Measurements from ENCODE around the gene KRTAP5-1. TPM values are rescaled to one million over a fixed set of nuclear protein-coding genes. Genes with fewer than 3 reads are reported as not detected.

The KRTAP5-1 gene
- total RNA-seq, 2 experiments from 2014 or later, result not detected

- peaks cover 5% of the 10 kb centered on the region for H3K9me3 Mint-ChIP-seq
Measured at GRCh38 chr11:1574238-1574932, 10.7 kb downstream of the KRTAP5-1 start.

GRCh38 chr11:1573903-1574237 lies 11.2 kb downstream of the KRTAP5-1 start:
- peak; percentile 25 for DNase-seq
- Mint-ChIP-seq H3K27me3 (peaks cover 35% of the 10 kb centered on the region), H3K9me3 (peaks cover 5% of the 10 kb centered on the region), H3K27ac (no peak overlapping the region), H3K4me3 (peak overlapping the region; percentile 37), H3K36me3 (ENCODE audit: low read depth) (no peaks in the 10 kb centered on the region), H3K4me1 (peaks cover 11% of the 10 kb centered on the region)
- ChIA-PET POLR2A (interaction anchor here (0.8 to 1.4 kb wide), 4 partner anchors 9 to 20 kb away, joined by 3 to 4 read pairs (median 3); partner anchors contain the start of gene KRTAP5-1), CTCF (interaction anchor here (1.3 to 7.4 kb wide), 4 partner anchors 8 to 27 kb away, joined by 3 to 68 read pairs (median 24); partner anchors contain the start of gene KRTAP5-2)

More at GRCh38 chr11:1574238-1574932, 10.7 kb downstream of the KRTAP5-1 start:
- Mint-ChIP-seq H3K27ac (no peak overlapping the region), H3K27me3 (peaks cover 33% of the 10 kb centered on the region), H3K36me3 (ENCODE audit: low read depth) (no peaks in the 10 kb centered on the region), H3K4me1 (peaks cover 11% of the 10 kb centered on the region), H3K4me3 (peak overlapping the region; percentile 49)
- peak; percentile 60 for DNase-seq
- CTCF ChIA-PET, result interaction anchor here (0.8 to 7.4 kb wide), 26 partner anchors 8 to 371 kb away, joined by 3 to 68 read pairs (median 4); partner anchors contain the start of gene KRTAP5-2
- POLR2A ChIA-PET, result interaction anchor here (0.6 to 1.4 kb wide), 5 partner anchors 10 to 31 kb away, joined by 3 to 7 read pairs (median 4); partner anchors contain the start of gene KRTAP5-1

GRCh38 chr11:1573077-1573902 lies 11.8 kb downstream of the KRTAP5-1 start:
- POLR2A ChIA-PET, result interaction anchor here (0.8 to 1.1 kb wide), 3 partner anchors 9 to 20 kb away, joined by 3 to 4 read pairs (median 3); no protein-coding TSS in a partner anchor
- CTCF ChIA-PET, result interaction anchor here (0.5 to 7.4 kb wide), 4 partner anchors 9 to 646 kb away, joined by 3 to 68 read pairs (median 24); no protein-coding TSS in a partner anchor
- DNase-seq, result no peak

GRCh38 chr11:1572197-1573076 lies 12.6 kb downstream of the KRTAP5-1 start, which contains the start of gene DUSP8:
Gene DUSP8 (minus strand): TSS chr11:1572271. CDS start chr11:1565826, 6,445 bp downstream.
- Mint-ChIP-seq H3K9me3 (no peaks in the 10 kb centered on the region), H3K27me3 (peaks cover 35% of the 10 kb centered on the region), H3K36me3 (ENCODE audit: low read depth) (no peaks in the 10 kb centered on the region), H3K27ac (no peak within 1 kb of the TSS), H3K4me3 (peak within 1 kb of the TSS; percentile 30), H3K4me1 (peaks cover 11% of the 10 kb centered on the region)
- ChIA-PET CTCF (interaction anchor here (0.7 to 5.1 kb wide), 2 partner anchors 25 to 26 kb away, joined by 6 to 44 read pairs; no protein-coding TSS in a partner anchor), POLR2A (interaction anchor here (1.1 kb wide), 1 partner anchor 17 kb away, joined by 3 read pairs; no protein-coding TSS in a partner anchor)
- peak; percentile 92 for DNase-seq

More at GRCh38 chr11:1573077-1573902, 11.8 kb downstream of the KRTAP5-1 start:
- Mint-ChIP-seq H3K27me3 (peaks cover 35% of the 10 kb centered on the region), H3K9me3 (peaks cover 3% of the 10 kb centered on the region), H3K36me3 (ENCODE audit: low read depth) (no peaks in the 10 kb centered on the region), H3K4me1 (peaks cover 11% of the 10 kb centered on the region), H3K27ac (no peak overlapping the region), H3K4me3 (peak overlapping the region; percentile 37)

DNA sequence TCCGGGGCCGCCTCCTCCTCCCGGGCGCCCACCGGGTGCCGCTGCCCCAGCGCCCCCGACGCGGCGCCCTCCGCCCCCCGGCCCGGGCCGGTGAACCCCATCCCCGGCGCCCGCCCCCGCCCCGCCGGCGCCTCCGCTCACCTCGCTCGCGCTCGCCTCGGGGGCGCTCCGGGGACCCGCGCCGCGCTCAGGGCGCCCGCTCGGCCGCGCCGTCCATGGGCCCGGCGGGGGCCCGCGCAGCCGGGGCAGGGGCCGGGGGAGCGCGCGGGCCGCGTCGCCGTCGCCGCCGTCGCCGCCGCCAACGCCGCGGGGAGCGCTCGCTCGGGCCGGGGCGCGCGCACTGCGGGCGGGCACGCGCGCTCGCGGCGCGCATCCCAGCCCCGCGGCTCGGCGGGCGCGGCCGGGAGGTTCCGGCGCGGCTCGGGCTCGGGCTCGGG lies 13.3 kb downstream of the KRTAP5-1 start:
- POLR2A ChIA-PET, result no interaction called here
- Mint-ChIP-seq H3K27me3 (peaks cover 35% of the 10 kb centered on the region), H3K9me3 (no peaks in the 10 kb centered on the region), H3K36me3 (ENCODE audit: low read depth) (no peaks in the 10 kb centered on the region), H3K27ac (no peak overlapping the region), H3K4me3 (no peak overlapping the region), H3K4me1 (peaks cover 11% of the 10 kb centered on the region)
- CTCF ChIA-PET, result no interaction called here
- no peak for DNase-seq

GRCh38 chr11:1570896-1571759 lies 14.0 kb downstream of the KRTAP5-1 start:
- Mint-ChIP-seq H3K27me3 (peaks cover 31% of the 10 kb centered on the region), H3K4me1 (peaks cover 11% of the 10 kb centered on the region), H3K36me3 (ENCODE audit: low read depth) (no peaks in the 10 kb centered on the region), H3K4me3 (peak overlapping the region; percentile 53), H3K27ac (no peak overlapping the region), H3K9me3 (no peaks in the 10 kb centered on the region)
- ChIA-PET POLR2A (no interaction called here), CTCF (no interaction called here)
- DNase-seq, result no peak

DNA sequence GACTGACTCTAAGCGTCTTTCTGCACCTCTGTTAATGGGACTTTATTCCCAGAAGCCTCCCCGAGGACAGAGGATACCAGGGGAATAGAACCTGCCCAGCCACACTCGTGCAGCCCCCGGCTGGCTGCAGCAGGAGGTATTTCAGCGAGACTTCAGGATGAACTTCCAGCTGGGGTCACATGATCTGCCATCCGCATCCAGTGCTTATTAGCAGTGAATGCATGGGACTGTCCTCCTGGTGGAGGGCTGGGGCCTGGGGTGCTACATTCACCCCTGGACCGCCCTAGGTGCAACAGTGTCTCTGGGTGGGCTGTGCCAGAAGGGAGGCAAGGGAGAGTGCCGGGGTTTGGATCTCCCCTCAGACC lies 14.6 kb downstream of the KRTAP5-1 start:
- Mint-ChIP-seq H3K9me3 (no peaks in the 10 kb centered on the region), H3K4me1 (peaks cover 11% of the 10 kb centered on the region), H3K27me3 (peaks cover 29% of the 10 kb centered on the region), H3K4me3 (peak overlapping the region; percentile 53), H3K27ac (no peak overlapping the region), H3K36me3 (ENCODE audit: low read depth) (no peaks in the 10 kb centered on the region)
- CTCF ChIA-PET, result no interaction called here
- DNase-seq, result no peak
- POLR2A ChIA-PET, result no interaction called here

GRCh38 chr11:1570001-1570453 lies 15.1 kb downstream of the KRTAP5-1 start:
- no peak for DNase-seq
- POLR2A ChIA-PET, result no interaction called here
- Mint-ChIP-seq H3K9me3 (no peaks in the 10 kb centered on the region), H3K36me3 (ENCODE audit: low read depth) (no peaks in the 10 kb centered on the region), H3K4me1 (peaks cover 10% of the 10 kb centered on the region), H3K27me3 (peaks cover 24% of the 10 kb centered on the region), H3K27ac (no peak overlapping the region), H3K4me3 (peak overlapping the region; percentile 7)
- CTCF ChIA-PET, result interaction anchor here (1.0 to 1.4 kb wide), 3 partner anchors 17 to 25 kb away, joined by 3 to 5 read pairs (median 3); no protein-coding TSS in a partner anchor

DNA sequence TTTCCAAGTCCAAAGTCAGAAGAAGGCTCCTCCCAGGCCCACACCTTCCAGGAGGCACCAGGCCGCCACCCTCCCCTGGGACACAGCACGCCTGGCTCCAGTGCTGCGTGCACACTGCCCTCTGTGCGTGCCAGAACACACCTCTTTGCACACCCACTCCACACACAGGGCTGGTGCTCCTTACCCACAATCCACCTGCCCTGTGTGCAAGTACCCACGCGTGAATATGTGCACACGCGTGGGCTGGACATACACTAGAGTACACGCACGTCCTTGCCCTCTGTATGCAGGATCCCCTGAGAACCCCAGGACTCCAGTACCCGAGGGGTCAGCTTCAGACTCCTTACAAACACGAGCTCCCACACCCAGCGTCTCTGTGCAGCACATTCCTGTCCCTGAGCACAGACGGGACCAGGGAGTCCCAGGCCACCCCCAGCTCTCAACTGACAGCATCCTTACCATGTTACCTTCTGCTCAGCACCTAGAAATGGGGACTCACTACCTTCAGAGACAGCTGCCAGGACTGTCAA lies 15.8 kb downstream of the KRTAP5-1 start:
- Mint-ChIP-seq H3K4me1 (peaks cover 9% of the 10 kb centered on the region), H3K36me3 (ENCODE audit: low read depth) (no peaks in the 10 kb centered on the region), H3K27me3 (peaks cover 21% of the 10 kb centered on the region), H3K4me3 (no peak overlapping the region), H3K9me3 (no peaks in the 10 kb centered on the region), H3K27ac (no peak overlapping the region)
- DNase-seq, result no peak
- CTCF ChIA-PET, result interaction anchor here (1.0 to 1.4 kb wide), 3 partner anchors 16 to 26 kb away, joined by 3 to 5 read pairs (median 3); no protein-coding TSS in a partner anchor
- POLR2A ChIA-PET, result no interaction called here

GRCh38 chr11:1568441-1568911 lies 16.6 kb downstream of the KRTAP5-1 start:
- peaks cover 16% of the 10 kb centered on the region for H3K27me3 Mint-ChIP-seq
- POLR2A ChIA-PET, result no interaction called here
- H3K36me3 Mint-ChIP-seq (ENCODE audit: low read depth), result no peaks in the 10 kb centered on the region
- H3K27ac Mint-ChIP-seq, result no peak overlapping the region
- DNase-seq, result no peak
- peaks cover 6% of the 10 kb centered on the region for H3K4me1 Mint-ChIP-seq
- CTCF ChIA-PET, result interaction anchor here (1.2 kb wide), 1 partner anchor 22 kb away, joined by 5 read pairs; no protein-coding TSS in a partner anchor
- no peaks in the 10 kb centered on the region for H3K9me3 Mint-ChIP-seq
- H3K4me3 Mint-ChIP-seq, result no peak overlapping the region

GRCh38 chr11:1567721-1568100 lies 17.4 kb downstream of the KRTAP5-1 start:
- ChIA-PET POLR2A (no interaction called here), CTCF (interaction anchor here (1.5 kb wide), 1 partner anchor 9 kb away, joined by 4 read pairs; no protein-coding TSS in a partner anchor)
- peaks cover 3% of the 10 kb centered on the region for H3K4me1 Mint-ChIP-seq

More at GRCh38 chr11:1567721-1568100, 17.4 kb downstream of the KRTAP5-1 start:
- H3K9me3 Mint-ChIP-seq, result no peaks in the 10 kb centered on the region
- H3K4me3 Mint-ChIP-seq, result no peak overlapping the region
- H3K27ac Mint-ChIP-seq, result no peak overlapping the region
- H3K36me3 Mint-ChIP-seq (ENCODE audit: low read depth), result no peaks in the 10 kb centered on the region
- H3K27me3 Mint-ChIP-seq, result peaks cover 13% of the 10 kb centered on the region
- DNase-seq, result no peak

All from activated CD4-positive, alpha-beta memory T cell treated with anti-CD3 and anti-CD28 coated beads, Interleukin-2, amount 10 ng/mL, durations not matched to agents 7 days and 5 days (primary cell).